GM12891 (cell line): ENCODE measurements around the gene MTHFSD.

Experiments used
- POLR2A ChIP-seq: IDR thresholded peaks from 2 replicates; pipeline ENCODE4 v1.6.1; 2011; ENCODE audit warnings: low read depth, low read length, control low read depth
- POLR2AphosphoS5 ChIP-seq: IDR thresholded peaks from 2 replicates; pipeline ENCODE4 v1.6.1; 2011; ENCODE audit warnings: low read depth, low read length, control low read depth

GRCh38 chr16:86541560-86541959 is 13.5 kb downstream of the MTHFSD start:
- TF ChIP-seq POLR2A (no peak), POLR2AphosphoS5 (no peak)
